GM21515 (cell line): ENCODE results near the gene FGF19.
"Not testable (repeated sequence)": the region's sequence is repeated elsewhere in the genome, so short reads cannot be mapped to it uniquely, and the experiment has no call there.

Experiments
- ATAC-seq: cut with Tn5 transposase; IDR thresholded peaks from one replicate; pipeline ENCODE4 v1.9.1; 2021; ENCODE audit not compliant: unreplicated experiment

FGF19 gene

GRCh38 chr11:69697469-69697843 lies 6.4 kb downstream of the FGF19 start:
- ATAC-seq, result no peak

GRCh38 chr11:69696749-69697468 lies 6.9 kb downstream of the FGF19 start:
- no peak for ATAC-seq

- ATAC-seq, result not testable (repeated sequence)
These were observed 7.8 kb downstream of the FGF19 start for GRCh38 chr11:69695995-69696394.

GRCh38 chr11:69695581-69695980 lies 8.2 kb downstream of the FGF19 start:
- ATAC-seq, result no peak

- no peak for ATAC-seq
These were observed 9.0 kb downstream of the FGF19 start for GRCh38 chr11:69694781-69695180.

GRCh38 chr11:69692422-69692821 lies 11.4 kb downstream of the FGF19 start:
- no peak for ATAC-seq

- no peak for ATAC-seq
These were observed 12.4 kb downstream of the FGF19 start for GRCh38 chr11:69691463-69691862.

GRCh38 chr11:69689484-69690319 lies 14.1 kb downstream of the FGF19 start:
- ATAC-seq, result no peak

GRCh38 chr11:69687969-69688771 lies 15.7 kb downstream of the FGF19 start:
- ATAC-seq, result not testable (repeated sequence)

GRCh38 chr11:69686856-69687255 lies 17.0 kb downstream of the FGF19 start:
- no peak for ATAC-seq

- ATAC-seq, result no peak
These were observed 17.4 kb downstream of the FGF19 start for GRCh38 chr11:69686452-69686851.

- no peak for ATAC-seq
These were observed 18.5 kb downstream of the FGF19 start for GRCh38 chr11:69685348-69685747.

GRCh38 chr11:69684651-69685050 lies 19.2 kb downstream of the FGF19 start:
- no peak for ATAC-seq

- ATAC-seq, result no peak
These were observed 20.0 kb downstream of the FGF19 start for GRCh38 chr11:69683764-69684333.

GRCh38 chr11:69682681-69683326 lies 21.0 kb downstream of the FGF19 start:
- ATAC-seq, result no peak

GRCh38 chr11:69682221-69682620 lies 21.6 kb downstream of the FGF19 start:
- no peak for ATAC-seq

GRCh38 chr11:69680688-69681087 lies 23.1 kb downstream of the FGF19 start:
- no peak for ATAC-seq

GRCh38 chr11:69677749-69678148 lies 26.1 kb downstream of the FGF19 start:
- no peak for ATAC-seq

GRCh38 chr11:69674886-69675714 lies 28.7 kb downstream of the FGF19 start, which contains the start of gene LTO1:
Gene LTO1, minus strand, starts transcription at chr11:69675353. Its CDS starts 114 bp downstream, at chr11:69675239.
- ATAC-seq, result peak; percentile 85
